ENCODE measurements around the gene MTAP.

DNA sequence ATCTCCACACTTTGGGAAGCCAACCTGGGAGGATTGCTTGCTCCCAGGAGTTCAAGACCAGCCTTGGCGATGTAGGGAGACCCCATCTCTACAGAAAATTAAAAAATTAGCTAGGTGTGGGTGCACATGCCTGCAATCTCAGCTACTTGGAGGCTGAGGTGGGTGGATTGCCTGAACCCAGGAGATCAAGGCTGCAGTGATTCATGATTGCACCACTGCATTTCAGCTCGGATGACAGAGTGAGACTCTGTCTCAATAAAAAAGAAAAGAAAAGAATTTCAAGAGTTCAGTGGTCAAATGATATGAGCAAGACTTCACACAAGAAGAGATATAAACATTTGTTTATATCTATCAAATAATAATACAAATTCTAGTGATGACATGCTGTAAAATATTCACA is 23.0 kb upstream of the MTAP start:
- TF ChIP-seq CTCF (conservative IDR thresholded peaks at IDR 0.05; ENCODE audit: low read depth, low read length) (no peak), EZH2 (IDR thresholded peaks at IDR 0.05; ENCODE audit: low read length, unreplicated experiment) (no peak), EZH2phosphoT487 (IDR thresholded peaks at IDR 0.05; ENCODE audit: borderline replicate concordance, low read length) (no peak)

Data from PC-3 (cell line).